Left kidney (tissue), 2 donors: ENCODE data around the gene APOBEC3G. TPM values are rescaled to one million over a fixed set of nuclear protein-coding genes. Genes with fewer than 3 reads are reported as not detected.
A peak's percentile ranks its signal among the peaks of the same experiment; 100 is the strongest.

ENCODE experiments used
- DNase-seq: peaks from one replicate; pipeline ENCODE4 v3.0.0-alpha.2; 2013
- polyA plus RNA-seq: library from polyadenylated mRNA; unstranded; fragments of 120-200 nt; gene quantifications from one replicate; pipeline ENCODE4 v1.2.1, GENCODE V29; 2013; ENCODE audit not compliant: insufficient read length

The APOBEC3G gene
- polyA plus RNA-seq, 1 donor: 5.2 TPM

DNA sequence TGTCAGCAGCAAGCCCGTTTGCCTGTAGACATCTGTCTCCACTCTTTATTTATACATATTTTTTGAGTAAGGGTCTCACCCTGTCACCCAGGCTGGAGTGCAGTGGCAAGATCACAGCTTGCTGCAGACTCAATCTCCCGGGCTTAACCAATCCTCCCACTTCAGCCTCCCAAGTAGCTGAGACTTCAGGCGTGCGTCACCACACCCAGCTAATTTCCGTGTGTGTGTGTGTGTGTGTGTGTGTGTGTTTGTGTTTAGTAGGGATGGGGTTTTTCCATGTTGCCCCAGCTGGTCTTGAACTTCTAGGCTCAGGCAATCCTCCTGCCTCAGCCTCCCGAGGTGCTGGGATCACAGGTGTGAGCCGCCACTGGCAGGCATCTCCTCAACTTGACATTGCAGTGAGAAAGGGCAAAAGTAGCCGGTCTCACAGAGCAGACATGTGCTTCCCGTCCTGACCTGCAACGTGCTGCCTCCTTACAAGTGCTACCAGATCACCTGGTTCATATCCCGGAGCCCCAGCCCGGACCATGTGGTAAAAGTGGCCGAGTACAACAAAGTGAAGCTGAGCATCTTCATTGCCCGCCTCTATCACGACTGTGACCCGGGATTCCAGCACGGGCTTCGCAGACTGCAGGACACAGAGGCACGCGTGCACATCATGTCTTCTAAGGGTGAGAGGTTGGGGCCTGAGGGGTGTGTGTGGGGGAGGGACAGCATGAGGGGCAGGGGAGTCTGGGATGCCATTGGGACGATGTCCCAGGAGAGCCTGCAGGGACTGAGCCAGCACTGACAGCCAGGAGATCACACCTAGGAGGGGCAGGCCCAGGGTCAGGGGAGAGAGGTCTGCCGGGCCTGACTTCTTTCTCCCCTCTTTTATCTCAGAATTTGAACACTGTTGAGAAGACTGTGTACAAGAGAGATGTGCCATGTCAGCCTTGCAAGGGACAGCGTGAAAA lies 14.3 kb downstream of the APOBEC3G start:
- no peak for DNase-seq

DNA sequence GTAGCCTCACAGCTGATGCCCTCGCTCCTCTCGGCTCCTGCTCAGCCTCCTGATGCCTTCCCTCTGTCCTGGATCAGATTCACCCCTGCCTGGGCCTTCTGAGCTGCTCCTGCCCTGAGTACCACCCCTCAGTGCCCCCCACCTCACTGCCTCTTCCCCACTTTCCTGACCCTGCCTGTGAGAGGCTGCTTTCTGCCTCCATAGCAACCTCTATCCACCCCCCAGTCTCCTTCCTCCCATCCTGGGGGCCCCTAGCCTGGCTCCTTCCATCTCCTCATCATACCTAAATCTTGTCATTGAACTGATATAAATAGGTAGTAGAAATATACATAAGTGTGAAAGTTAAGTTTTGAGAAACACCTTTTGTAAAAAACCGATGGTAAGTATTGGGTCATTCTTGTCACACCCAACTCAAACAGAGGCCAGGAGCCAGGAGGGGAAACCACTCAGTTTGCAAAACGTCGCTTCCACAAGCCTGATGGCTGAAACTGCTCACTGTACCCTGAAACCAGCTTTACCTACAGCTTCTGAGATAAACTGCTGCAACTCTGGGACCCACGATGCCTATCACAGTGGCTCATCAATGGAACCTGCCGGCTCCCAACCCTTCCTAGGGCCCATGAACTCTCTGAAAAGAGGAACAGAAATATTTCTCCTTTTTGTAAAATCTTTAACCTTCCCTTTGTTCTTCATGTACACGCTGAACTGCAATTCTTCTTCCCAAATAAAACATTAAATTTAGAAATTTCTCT lies 15.2 kb downstream of the APOBEC3G start:
- DNase-seq: no peak

DNA sequence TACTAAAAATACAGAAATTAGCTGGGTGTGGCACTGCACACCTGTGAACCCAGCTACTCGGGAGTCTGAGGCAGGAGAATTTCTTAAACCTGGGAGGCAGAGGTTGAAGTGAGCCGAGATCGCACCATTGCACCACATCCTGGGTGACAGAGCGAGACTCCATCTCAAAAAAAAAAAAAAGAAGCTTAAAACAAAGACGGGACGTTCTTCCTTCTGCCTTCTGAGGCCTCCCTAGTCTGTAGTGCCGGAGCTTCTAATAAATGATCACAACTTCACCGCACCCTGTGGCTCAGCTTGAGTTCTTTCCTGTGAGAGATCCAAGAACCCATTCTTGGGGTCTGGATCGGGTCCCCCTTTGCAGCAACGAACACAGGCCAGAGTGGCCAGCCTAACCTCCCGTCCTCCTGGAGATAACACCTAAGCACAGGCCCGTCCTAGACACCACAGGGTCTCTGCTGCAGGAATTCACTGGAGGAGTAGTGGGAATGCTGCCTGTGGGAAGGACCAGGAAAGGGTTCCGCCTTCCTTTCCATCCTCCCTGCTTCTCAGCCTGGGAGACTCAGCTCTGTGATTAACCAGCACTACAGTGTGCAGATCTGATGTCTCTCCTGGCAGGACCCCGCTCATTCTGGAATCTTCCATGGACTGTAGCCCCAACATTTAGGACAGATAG lies 17.8 kb downstream of the APOBEC3G start:
- no peak for DNase-seq

DNA sequence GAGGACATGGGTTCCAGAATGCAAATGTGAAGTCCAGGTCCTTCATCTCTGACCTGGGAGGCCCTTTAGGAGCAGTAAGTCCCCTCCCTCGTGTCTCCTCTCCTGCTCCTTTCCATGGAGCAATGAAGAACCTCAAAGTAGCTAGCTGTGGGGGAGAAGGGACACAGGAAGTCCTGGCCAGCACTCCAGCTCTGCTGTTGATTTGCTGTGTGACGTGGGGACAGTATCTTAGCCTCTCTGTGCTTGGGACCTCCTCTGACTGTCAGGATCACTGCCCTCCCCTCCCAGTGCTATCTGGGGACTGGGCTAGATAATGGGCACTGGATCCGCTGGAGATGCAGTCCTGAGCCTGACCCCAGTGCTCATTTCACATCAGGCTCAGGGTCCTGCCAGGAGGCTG lies 18.9 kb downstream of the APOBEC3G start:
- DNase-seq: no peak

DNA sequence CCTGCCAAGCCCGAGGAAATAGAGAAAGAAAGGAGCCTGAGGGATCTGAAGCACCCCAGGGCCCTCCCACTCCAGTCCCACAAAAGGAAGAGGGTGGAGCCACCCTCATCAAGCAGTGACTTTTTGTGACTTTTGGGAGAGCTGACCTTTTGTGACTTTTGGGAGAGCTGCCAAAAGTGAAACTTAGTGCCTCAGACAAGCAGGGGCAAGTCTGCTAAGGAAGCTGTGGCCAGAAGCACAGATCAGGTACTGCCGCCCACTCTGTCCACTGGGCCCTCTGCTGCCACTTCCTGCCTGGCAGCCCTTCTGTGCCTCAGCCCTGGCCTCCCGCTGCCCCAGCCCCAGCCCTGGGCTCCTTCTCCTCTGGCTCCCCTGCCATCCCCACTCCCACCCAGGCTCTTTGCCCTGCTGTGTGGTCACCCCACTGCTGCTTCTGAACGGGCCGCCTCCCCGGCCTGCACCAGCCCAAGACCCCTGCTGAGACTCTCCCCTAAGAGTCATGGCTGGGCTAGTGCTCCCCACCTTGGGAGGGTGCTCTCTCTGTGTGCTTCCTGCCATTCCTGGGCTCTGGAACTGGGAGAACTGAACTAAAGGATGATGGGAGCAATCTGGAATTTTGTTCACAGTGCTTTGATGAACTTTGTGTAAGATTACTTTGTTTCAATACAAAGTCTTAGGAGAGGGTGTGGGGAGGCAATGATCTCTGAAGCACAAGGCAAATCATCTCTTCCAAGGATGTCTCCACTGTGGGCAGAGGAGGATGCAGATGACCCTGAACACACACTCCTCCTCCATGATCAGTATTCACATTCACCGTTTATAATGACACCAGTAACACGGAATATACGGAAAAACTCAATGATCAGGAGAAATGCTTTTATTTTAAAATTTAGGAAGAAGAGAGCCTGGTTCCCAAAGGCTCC lies 20.3 kb downstream of the APOBEC3G start, which contains the start of gene APOBEC3H:
TSS of gene APOBEC3H (plus strand) at position 147 of the 923 bp plus-strand sequence. CDS start 3,035 bp downstream, outside the sequence.
- DNase-seq: no peak

DNA sequence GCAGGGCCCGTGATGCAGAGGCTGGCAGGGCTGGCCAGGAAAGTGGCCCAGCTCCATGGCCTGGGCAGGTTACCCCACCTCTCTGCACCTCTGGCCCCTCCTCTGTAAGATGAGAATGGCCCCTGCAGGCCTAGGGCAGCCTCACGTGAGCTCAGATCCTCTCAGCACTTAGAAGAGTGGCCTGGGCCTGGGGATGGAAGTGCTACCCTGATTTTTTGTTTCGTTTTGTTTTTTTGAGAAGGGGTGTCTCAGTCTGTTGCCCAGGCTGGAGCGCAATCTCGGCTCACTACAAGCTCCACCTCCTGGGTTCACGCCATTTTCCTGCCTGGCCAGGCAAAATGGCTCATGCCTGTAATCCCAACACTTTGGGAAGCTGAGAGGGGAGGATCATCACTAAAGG lies 21.0 kb downstream of the APOBEC3G start:
- no peak for DNase-seq

DNA sequence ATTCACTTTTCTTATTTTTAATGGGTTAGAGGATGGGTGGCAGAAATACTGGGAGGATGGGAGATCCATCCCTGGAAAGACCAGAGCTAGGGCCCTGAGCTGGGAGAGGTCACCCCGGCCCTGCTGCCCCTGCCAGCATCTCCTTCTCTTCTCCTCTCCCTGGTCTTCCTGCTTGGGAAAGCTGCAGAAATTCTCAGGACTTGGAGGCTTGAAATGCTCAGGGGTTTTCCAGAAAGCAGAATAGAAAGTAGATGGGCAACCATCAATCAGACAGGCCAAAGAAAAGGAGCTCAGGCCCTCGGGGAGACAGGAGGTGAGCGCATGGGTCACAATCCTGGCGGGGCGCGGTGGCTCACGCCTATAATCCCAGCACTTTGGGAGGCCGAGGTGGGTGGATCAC lies 21.5 kb downstream of the APOBEC3G start:
- no peak for DNase-seq

DNA sequence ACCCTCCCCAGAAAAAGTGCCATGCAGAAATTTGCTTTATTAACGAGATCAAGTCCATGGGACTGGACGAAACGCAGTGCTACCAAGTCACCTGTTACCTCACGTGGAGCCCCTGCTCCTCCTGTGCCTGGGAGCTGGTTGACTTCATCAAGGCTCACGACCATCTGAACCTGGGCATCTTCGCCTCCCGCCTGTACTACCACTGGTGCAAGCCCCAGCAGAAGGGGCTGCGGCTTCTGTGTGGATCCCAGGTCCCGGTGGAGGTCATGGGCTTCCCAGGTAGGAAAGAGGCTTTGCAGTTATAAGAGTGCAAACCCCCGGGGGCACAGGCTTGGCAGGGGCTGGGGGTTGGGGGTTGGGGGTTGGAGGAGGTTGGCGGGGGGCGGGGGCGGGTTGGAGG lies 24.2 kb downstream of the APOBEC3G start:
- DNase-seq: no peak

DNA sequence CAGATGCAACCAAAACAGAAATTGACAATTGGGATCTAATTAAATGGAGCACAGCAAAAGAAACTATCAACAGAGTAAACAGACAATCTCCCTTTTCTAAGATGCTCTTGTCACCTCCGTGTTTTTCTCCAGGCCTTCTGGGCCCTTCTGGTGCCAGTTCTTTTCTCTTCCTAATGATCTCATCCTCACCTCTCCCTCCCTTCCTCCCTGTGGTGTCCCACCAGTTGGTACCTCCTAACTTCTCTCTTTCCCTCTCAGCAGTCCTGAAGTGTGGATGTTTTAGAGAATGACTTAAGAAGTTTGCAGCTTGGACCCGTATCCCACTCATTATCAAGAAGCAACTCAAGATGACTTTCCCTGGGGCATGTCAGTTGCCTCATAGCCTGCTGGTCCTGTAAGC lies 26.4 kb downstream of the APOBEC3G start:
- no peak for DNase-seq

DNA sequence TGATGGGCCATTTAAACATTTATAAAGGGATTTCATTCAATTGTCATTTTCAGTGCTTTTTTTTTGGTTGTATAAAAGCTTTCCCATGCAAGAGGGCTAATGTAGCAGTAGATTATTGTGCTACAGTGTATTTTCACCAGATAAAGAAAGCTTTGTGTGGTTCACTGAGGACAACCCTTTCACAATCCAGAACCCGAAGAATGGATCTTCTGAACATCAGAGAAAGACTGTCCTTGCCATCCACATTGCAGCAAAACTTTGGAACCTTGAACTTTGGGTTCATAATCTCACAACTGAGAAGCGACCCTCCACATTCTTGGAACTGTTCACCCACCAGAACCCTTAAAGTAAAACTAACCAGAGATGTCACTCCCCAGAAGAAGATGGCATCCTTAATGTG lies 29.3 kb downstream of the APOBEC3G start:
- DNase-seq: no peak

DNA sequence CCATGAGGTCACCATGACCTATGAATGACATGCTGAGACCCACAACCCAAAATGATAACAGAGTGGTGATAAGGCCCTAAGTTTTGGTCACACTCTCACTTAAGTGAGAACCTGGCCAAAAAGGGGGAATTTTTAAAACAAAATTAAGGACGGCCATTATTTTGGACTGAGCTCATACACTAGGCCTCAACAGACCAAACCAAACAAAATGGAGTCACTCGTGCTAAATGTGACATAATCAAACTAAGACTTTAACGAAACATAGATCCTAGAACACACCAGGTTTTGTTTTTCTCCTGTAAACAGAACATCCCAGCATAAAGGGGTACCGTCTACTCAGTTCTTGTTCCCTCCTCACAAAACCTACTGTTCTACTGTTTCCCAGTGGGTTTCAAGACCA lies 31.4 kb downstream of the APOBEC3G start:
- DNase-seq: no peak

DNA sequence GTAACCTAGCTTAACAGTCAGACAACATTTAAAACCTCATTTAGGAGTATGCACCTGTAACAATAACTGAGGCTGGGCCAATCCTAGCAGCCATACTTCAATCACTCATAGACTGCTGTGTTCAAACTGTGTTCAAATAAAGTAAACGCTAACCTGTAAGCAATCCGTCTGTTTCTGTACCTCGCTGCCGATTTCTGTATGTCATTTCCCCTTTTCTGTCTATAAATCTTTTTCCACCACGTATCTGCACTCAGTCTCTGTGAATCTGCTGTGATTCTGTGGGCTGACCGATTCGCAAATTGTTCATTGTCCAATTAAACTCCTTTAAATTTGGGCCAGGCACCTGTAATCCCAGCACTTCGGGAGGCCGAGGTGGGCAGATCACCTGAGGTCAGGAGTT lies 32.3 kb downstream of the APOBEC3G start:
- DNase-seq: no peak

DNA sequence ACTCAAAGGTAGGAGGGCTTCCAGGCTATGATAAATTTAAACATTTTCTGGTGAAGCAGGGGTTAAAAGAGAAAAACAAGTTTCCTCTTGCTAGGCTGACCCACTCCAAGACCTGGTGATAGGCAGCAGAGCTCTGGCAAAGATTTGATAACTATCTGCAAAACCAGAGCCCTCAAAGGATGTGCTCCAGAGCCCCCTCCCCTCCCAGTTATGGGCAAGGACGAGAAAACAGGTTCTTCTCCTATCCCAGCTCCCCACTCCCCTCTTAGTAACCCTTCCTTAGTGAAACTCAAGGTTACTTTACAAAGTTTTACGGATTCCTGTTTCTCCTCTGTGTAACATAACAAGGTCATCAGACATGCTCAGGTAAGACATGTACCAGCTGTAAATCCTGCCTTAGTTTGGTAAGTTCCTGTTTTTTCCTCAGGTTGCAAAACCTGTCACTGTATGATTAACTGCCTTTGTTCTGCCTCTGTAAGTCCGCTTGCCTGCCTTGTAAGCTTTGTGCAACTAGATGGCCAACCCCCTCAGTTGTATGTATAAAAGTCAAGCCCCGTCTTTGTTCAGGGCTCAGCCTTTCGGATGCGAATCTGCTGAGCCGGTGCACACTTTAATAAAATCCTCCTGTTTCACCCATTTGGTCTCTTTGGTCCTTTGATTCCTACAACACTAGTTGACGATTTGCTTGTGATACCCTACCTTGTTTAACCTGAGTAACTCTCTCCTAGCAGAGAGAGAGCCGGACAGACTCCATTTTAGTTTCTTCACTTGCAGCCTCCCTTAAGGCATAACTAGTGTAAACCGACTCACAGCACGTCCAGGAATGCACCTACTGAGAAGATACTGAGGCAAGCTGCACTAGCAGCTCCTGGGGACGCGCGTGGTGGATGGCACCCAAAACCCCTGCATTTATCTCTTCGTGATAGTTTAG lies 33.8 kb downstream of the APOBEC3G start:
- peak; percentile 65 for DNase-seq

DNA sequence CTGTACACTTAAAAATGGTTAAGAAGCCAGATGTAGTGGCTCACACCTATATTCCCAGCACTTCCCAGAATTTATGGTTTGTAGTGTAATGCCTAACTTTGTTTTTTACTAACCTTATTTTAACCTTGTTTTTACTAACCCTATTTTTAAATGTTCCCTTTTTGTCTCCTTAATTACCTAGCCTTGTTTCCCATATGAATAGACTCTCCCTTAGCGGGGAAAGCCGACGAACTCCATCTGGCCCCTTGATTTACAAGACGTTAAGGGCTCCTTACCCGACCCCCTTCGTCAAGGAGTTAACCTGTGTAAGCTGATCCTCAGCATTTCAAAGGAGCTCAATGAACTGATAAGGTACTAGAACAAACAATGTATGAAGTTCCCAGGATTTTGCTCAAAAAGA lies 37.0 kb downstream of the APOBEC3G start:
- DNase-seq: peak; percentile 66

DNA sequence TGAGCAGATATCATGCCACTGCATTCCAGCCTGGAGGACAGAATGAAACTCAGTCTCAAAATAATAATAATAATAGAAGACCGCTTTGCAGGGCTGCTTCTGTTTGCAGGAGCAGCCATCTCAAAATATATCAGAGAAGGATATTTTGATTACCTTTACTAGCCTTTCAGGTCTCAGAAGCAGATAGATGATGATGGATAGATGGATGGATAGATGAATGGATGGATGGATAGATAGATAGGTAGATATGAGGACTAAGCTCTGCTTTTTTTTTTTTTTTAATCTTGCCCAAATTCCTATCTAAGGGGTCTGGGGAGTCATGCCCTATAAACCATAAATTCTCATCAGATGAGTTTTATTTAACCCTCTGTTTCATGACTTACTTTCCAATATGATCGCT lies 38.5 kb downstream of the APOBEC3G start:
- no peak for DNase-seq

DNA sequence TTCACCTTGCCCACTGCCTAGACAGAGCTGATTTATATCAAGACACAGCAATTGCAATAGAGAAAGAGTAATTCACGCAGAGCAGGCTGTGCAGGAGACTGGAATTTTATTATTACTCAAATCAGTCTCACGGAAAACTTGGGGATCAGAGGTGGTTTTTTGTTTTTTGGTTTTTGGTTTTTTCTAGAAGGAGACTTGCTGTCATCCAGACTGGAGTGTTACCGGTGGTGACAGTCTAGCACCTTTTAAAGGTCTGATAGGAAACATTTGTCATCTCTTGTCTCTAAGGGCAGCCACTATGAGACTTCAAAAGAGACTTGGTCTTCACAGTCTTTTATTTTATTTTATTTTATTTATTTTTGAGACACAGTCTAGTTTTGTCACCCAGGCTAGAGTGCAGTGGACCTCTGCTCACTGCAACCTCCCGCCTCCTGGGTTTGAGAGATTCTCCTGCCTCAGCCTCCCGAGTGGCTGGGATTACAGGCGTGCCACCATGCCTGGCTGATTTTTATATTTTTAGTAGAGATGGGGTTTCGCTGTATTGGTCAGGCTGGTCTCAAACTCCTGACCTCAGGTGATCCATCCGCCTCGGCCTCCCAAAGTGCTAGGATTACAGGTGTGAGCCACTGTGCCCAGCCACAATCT lies 39.0 kb downstream of the APOBEC3G start:
- no peak for DNase-seq

DNA sequence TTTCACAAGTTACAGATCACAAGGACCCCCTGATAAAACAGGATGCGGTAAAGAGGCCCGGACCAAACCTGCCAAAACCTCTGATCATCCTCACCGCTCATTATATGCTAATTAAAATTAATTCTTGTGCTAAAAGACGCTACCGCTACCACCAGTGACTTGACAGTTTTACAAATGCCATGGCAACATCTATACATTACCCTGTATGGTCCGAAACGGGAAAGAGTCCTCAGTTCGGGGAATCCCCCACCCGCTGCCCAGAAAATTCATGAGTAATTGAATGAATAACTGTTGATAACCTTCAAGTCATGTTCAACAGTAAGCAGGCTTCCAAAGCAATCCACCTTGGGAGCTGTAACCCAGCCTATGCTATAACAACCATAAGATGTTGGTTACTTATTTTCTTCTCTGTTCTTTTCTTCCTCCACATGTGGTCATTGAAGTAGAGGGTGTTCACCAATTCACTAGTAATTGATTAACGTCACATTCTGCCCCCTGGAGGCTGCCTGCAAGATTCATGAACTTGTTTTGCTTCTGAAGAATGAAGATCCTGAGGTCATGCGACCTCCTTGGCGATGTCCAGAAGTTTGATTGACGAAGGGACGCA lies 40.6 kb downstream of the APOBEC3G start:
- DNase-seq: no peak

DNA sequence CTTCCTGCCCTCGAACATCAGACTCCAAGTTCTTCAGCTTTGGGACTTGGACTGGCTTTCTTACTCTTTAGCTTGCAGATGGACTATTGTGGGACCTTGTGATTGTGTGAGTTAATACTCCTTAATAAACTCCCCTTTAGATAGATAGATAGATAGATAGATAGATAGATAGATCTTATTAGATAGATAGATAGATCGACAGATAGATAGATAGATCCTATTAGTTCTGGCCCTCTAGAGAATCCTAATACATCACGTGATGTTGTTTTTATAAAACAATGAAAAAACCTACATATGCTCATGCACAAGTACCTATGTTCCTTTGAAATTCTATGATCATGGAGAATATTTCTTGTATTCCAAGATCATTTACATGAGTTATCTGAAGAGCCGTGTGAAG lies 43.9 kb downstream of the APOBEC3G start:
- DNase-seq: no peak

DNA sequence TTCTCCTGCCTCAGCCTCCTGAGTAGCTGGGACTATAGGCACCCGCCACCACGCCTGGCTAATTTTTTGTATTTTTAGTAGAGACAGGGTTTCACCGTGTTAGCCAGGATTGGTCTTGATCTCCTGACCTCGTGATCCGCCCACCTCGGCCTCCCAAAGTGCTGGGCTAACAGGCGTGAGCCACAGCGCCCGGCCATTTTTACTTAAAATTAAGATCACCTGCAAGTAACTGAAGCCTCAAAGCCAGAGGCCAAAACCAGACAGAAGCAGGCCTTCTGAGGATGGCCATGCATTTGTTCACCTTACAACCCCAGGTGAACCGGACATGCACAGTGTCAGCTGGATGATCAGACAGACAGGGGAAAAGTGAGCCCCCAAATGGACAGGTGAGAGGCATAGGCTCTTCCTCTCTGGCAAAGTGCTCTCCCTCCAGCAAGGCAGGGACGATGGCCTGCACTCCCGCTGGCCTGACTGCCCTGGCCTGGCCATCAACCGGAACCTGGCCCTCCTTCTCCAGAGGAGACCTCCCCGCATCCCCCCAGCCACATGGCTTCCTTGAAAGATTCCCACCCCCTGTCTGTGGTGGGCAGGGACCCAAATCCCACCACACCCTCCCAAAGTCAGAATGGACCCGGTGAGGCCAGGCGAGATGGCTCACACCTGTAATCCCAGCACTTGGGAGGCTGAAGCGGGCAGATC lies 45.8 kb downstream of the APOBEC3G start:
- no peak for DNase-seq
